ENCODE results near the gene RELN.

DNA sequence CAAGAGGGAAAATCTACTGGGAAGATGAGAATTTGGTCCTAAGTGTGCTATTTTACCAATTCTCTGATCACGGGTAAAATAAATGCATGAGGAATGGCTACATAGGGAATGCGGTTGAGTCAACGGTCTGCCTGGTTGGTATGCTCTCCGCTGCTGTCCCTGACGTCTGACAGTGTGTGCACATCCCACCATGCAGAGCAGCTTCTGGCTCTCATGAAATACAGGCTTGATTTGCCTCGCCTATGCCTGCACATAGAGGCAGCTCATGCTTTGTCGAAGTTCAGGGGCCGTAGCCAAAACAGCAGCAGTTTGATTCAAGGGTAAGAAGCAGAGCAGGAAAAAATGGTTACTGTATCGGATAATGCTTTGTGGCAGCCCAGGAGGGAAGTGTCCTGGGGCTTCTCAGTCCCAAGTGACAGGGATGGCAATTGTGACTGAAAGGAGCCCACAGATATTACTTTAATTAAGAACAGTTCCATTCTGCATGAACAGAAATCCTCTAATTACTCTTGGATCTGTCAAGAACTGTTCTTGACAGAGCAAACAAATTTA lies 275.0 kb downstream of the RELN start:
- TF ChIP-seq CHD2 (IDR thresholded peaks at IDR 0.05; ENCODE audit: low read depth, low read length) (no peak), SMC3 (IDR thresholded peaks at IDR 0.05; ENCODE audit: low read length) (no peak), SOX5 (CRISPR knock-in tag; IDR thresholded peaks at IDR 0.05; ENCODE audit: borderline replicate concordance) (no peak), POLR2G (IDR thresholded peaks at IDR 0.05; ENCODE audit: low read depth, low read length) (no peak), RNF2 (conservative IDR thresholded peaks at IDR 0.05; ENCODE audit: low read depth) (no peak), NBN (conservative IDR thresholded peaks at IDR 0.05) (no peak)
- TF ChIP-seq, protein P1, sequence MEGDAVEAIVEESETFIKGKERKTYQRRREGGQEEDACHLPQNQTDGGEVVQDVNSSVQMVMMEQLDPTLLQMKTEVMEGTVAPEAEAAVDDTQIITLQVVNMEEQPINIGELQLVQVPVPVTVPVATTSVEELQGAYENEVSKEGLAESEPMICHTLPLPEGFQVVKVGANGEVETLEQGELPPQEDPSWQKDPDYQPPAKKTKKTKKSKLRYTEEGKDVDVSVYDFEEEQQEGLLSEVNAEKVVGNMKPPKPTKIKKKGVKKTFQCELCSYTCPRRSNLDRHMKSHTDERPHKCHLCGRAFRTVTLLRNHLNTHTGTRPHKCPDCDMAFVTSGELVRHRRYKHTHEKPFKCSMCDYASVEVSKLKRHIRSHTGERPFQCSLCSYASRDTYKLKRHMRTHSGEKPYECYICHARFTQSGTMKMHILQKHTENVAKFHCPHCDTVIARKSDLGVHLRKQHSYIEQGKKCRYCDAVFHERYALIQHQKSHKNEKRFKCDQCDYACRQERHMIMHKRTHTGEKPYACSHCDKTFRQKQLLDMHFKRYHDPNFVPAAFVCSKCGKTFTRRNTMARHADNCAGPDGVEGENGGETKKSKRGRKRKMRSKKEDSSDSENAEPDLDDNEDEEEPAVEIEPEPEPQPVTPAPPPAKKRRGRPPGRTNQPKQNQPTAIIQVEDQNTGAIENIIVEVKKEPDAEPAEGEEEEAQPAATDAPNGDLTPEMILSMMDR (CRISPR knock-in tag; IDR thresholded peaks at IDR 0.05): no peak
